GM12865 (cell line): ENCODE results near the gene DYDC1.

Experiments used
- DNase-seq: peaks from one replicate; pipeline ENCODE4 v3.0.0; 2010; ENCODE audit warnings: low read depth
- H3K4me3 ChIP-seq: 2 replicates; pipeline ENCODE4 v1.5.1; 2011; ENCODE audit warnings: mild to moderate bottlenecking, low read depth, low read length, control low read depth
- CTCF ChIP-seq: IDR thresholded peaks from 2 replicates; pipeline ENCODE4 v1.5.1; 2011; ENCODE audit warnings: low read length, control low read depth, low read depth, inconsistent platforms; ENCODE audit not compliant: insufficient read depth; ENCODE audit errors: missing control alignments

The DYDC1 gene

GRCh38 chr10:80394358-80394916 is 37.9 kb upstream of the DYDC1 start:
- H3K4me3 ChIP-seq = no peak overlapping the region
- no peak for DNase-seq
- no peak for TF ChIP-seq CTCF

- no peak overlapping the region for H3K4me3 ChIP-seq
- no peak for DNase-seq
- no peak for TF ChIP-seq CTCF
Measured at GRCh38 chr10:80392250-80392649, 35.7 kb upstream of the DYDC1 start.

GRCh38 chr10:80390740-80391139 is 34.2 kb upstream of the DYDC1 start:
- no peak for TF ChIP-seq CTCF
- H3K4me3 ChIP-seq = no peak overlapping the region
- no peak for DNase-seq

GRCh38 chr10:80382989-80383388 is 26.4 kb upstream of the DYDC1 start:
- peak; percentile 74 for DNase-seq
- TF ChIP-seq CTCF = peak; percentile 60
- H3K4me3 ChIP-seq = no peak overlapping the region

GRCh38 chr10:80380185-80380584 is 23.6 kb upstream of the DYDC1 start:
- TF ChIP-seq CTCF = no peak
- DNase-seq = no peak
- no peak overlapping the region for H3K4me3 ChIP-seq

- no peak overlapping the region for H3K4me3 ChIP-seq
- DNase-seq = no peak
- no peak for TF ChIP-seq CTCF
Measured at GRCh38 chr10:80379701-80380100, 23.1 kb upstream of the DYDC1 start.

- TF ChIP-seq CTCF = no peak
- no peak overlapping the region for H3K4me3 ChIP-seq
- no peak for DNase-seq
Measured at GRCh38 chr10:80373502-80373901, 16.9 kb upstream of the DYDC1 start.
